Measurements from ENCODE around the gene KRT8. TPM values are rescaled to one million over a fixed set of nuclear protein-coding genes. Genes with fewer than 3 reads are reported as not detected.

The KRT8 gene
- total RNA-seq, 1 donor from 2014 or later, result 42.0 TPM

- DNase-seq, result no peak
Measured at GRCh38 chr12:52847335-52848102, 57.4 kb downstream of the KRT8 start.

Other genes with a start within 250 kb of the KRT8 start
- not detected for gene KRT1, start 224.7 kb downstream of the KRT8 start, total RNA-seq
- gene KRT77, start 201.6 kb downstream of the KRT8 start, total RNA-seq, result 0.10 TPM
- 0.31 TPM for gene KRT76, start 127.7 kb downstream of the KRT8 start, total RNA-seq
- not detected for gene KRT3, start 109.0 kb downstream of the KRT8 start, total RNA-seq
- 420 TPM for gene KRT4, start 91.0 kb downstream of the KRT8 start, total RNA-seq
- 0.21 TPM for gene KRT79, start 70.8 kb downstream of the KRT8 start, total RNA-seq
- 64.7 TPM for gene KRT78, start 56.1 kb downstream of the KRT8 start, total RNA-seq
- gene KRT18, start 44.0 kb upstream of the KRT8 start, total RNA-seq, result 57.1 TPM
- gene EIF4B, start 101.4 kb upstream of the KRT8 start, total RNA-seq, result 789 TPM
- gene TNS2, start 145.0 kb upstream of the KRT8 start, total RNA-seq, result 44.4 TPM
- 30.3 TPM for gene SPRYD3, start 174.3 kb upstream of the KRT8 start, total RNA-seq
- 251 TPM for gene IGFBP6, start 192.6 kb upstream of the KRT8 start, total RNA-seq
- gene SOAT2, start 198.4 kb upstream of the KRT8 start, total RNA-seq, result not detected

Data from tongue (tissue), 2 donors.